Epithelial cell of proximal tubule (primary cell): Measurements from ENCODE around the gene LARP4. TPM values are rescaled to one million over a fixed set of nuclear protein-coding genes. Genes with fewer than 3 reads are reported as not detected.

Source experiments
- DNase-seq: peaks from one replicate; pipeline ENCODE4 v3.0.0-alpha.2; 2011; ENCODE audit warnings: low read depth
- H3K4me3 ChIP-seq: 2 replicates; pipeline ENCODE4 v1.5.1; 2011; ENCODE audit warnings: low read depth, mild to moderate bottlenecking, low read length
- CTCF ChIP-seq: conservative IDR thresholded peaks from 2 replicates; pipeline ENCODE4 v1.5.1; 2012; ENCODE audit warnings: low read depth, mild to moderate bottlenecking, low read length
- total RNA-seq: library from RNA; depleted of rRNA; stranded (reverse); fragments of >200 nt; gene quantifications from 2 replicates; pipeline ENCODE4 v1.2.3, GENCODE V29; 2015

LARP4 gene
- total RNA-seq, 1 donor from 2014 or later = 24.0 TPM

- no peak for DNase-seq
- H3K4me3 ChIP-seq = no peak overlapping the region
- no peak for TF ChIP-seq CTCF
Measured at GRCh38 chr12:50452795-50453194, 52.1 kb downstream of the LARP4 start.

- H3K4me3 ChIP-seq = no peak overlapping the region
- no peak for TF ChIP-seq CTCF
- DNase-seq = no peak
Measured at GRCh38 chr12:50453872-50454271, 53.2 kb downstream of the LARP4 start.

- no peak overlapping the region for H3K4me3 ChIP-seq
- no peak for TF ChIP-seq CTCF
- DNase-seq = no peak
Measured at GRCh38 chr12:50458606-50459005, 57.9 kb downstream of the LARP4 start.

GRCh38 chr12:50467439-50467838, 66.8 kb downstream of the LARP4 start:
- no peak for TF ChIP-seq CTCF
- DNase-seq = no peak

GRCh38 chr12:50477241-50477832, 76.7 kb downstream of the LARP4 start:
- TF ChIP-seq CTCF = no peak
- H3K4me3 ChIP-seq = no peak overlapping the region
- DNase-seq = no peak

More at GRCh38 chr12:50467439-50467838, 66.8 kb downstream of the LARP4 start:
- no peak overlapping the region for H3K4me3 ChIP-seq

- no peak for DNase-seq
- H3K4me3 ChIP-seq = no peak overlapping the region
- no peak for TF ChIP-seq CTCF
Measured at GRCh38 chr12:50482571-50482970, 81.9 kb downstream of the LARP4 start.

- DNase-seq = no peak
- no peak overlapping the region for H3K4me3 ChIP-seq
- no peak for TF ChIP-seq CTCF
Measured at GRCh38 chr12:50483488-50483887, 82.8 kb downstream of the LARP4 start.
